Superior temporal gyrus (tissue), 1 donor: ENCODE data around the gene LIPN.

Experiments used
- DNase-seq: peaks from one replicate; pipeline ENCODE4 v3.0.0-alpha.2; 2016; ENCODE audit errors: extremely low spot score

The LIPN gene

GRCh38 chr10:88827671-88828070 is 67.9 kb downstream of the LIPN start:
- DNase-seq = no peak

GRCh38 chr10:88828310-88828709 is 68.5 kb downstream of the LIPN start:
- DNase-seq = no peak
